GM12878 (cell line): Measurements from ENCODE around the gene DTD1. TPM values are rescaled to one million over a fixed set of nuclear protein-coding genes. Genes with fewer than 3 reads are reported as not detected.

Experiments
- ATAC-seq: fragments of 200-7000 bp; cut with Tn5 transposase; 3 replicates; pipeline ENCODE4 v1.9.1; 2020; ENCODE audit warnings: mild to moderate bottlenecking, moderate library complexity
- BruUV-seq: library from RNA; stranded (reverse); fragments of 400-500 nt; replicated peaks from 2 replicates; lab custom pipeline; 2021; lab: Mats Ljungman, UMichigan
- CTCF ChIA-PET: fragments of 300-600 bp; sonication (Branson Sonifier 250); formaldehyde crosslinking; extraction: SDS; loops from one replicate; lab custom pipeline; 2021; ENCODE audit warnings: inconsistent platforms; lab: Yijun Ruan, JAX
- POLR2A ChIA-PET: fragments of 350-600 bp; formaldehyde crosslinking; extraction: SDS; loops from one replicate; lab custom pipeline; 2021; ENCODE audit warnings: inconsistent platforms; lab: Charles Lee
- RAD21 ChIA-PET: fragments of 300-600 bp; sonication (Branson Sonifier 250); formaldehyde crosslinking; loops from one replicate; lab custom pipeline; 2023; ENCODE audit warnings: antibody characterized with exemption; ENCODE audit not compliant: unreplicated experiment; lab: Charles Lee
- SMC1A ChIA-PET: fragments of 300-600 bp; sonication (Branson Sonifier 250); formaldehyde crosslinking; loops from one replicate; lab custom pipeline; 2023; ENCODE audit not compliant: unreplicated experiment, uncharacterized antibody; lab: Charles Lee
- DNase-seq: peaks from one replicate; pipeline ENCODE4 v3.0.0-alpha.2; 2011; ENCODE audit warnings: low read depth, low spot score
- FAIRE-seq: peaks from 3 replicates; lab custom pipeline; 2011; peaks lifted over from hg19 to GRCh38; lab: Jason Lieb, UNC
- H2AFZ ChIP-seq: 2 replicates; pipeline ENCODE4 v1.6.0; 2011; ENCODE audit warnings: low read depth, low read length, control low read depth; ENCODE audit not compliant: control insufficient read depth
- H3K27ac ChIP-seq: 2 replicates; pipeline ENCODE4 v1.5.1; 2011; ENCODE audit warnings: control low read depth; ENCODE audit not compliant: control insufficient read depth, insufficient read depth
- H3K27me3 ChIP-seq, 2 experiments: replicated peaks in 1 of 2; 2 replicates each; pipeline versions ENCODE4 v1.6.0 to v1.6.1; 2011; ENCODE audit warnings: low read length in 1 of 2; ENCODE audit not compliant: control insufficient read depth in 2 of 2, insufficient read depth in 2 of 2
- H3K36me3 ChIP-seq, 2 experiments: 2 replicates each; pipeline ENCODE4 v1.5.1; 2011; ENCODE audit warnings: low read length in 1 of 2; ENCODE audit not compliant: control insufficient read depth in 2 of 2, insufficient read depth in 2 of 2
- H3K4me1 ChIP-seq: 2 replicates; pipeline ENCODE4 v1.6.1; 2011; ENCODE audit warnings: mild to moderate bottlenecking, low read length, moderate library complexity, mixed read lengths; ENCODE audit not compliant: control insufficient read depth, insufficient read depth
- H3K4me2 ChIP-seq: 2 replicates; pipeline ENCODE4 v1.6.0; 2011; ENCODE audit warnings: control low read depth; ENCODE audit not compliant: control insufficient read depth, insufficient read depth
- H3K4me3 ChIP-seq: fragments of 200-600 bp; sonication (generic); 2 replicates; pipeline ENCODE4 v1.5.1; 2016
- H3K79me2 ChIP-seq: 2 replicates; pipeline ENCODE4 v1.6.0; 2011; ENCODE audit warnings: low read length; ENCODE audit not compliant: control insufficient read depth, insufficient read depth
- H3K9ac ChIP-seq: 2 replicates; pipeline ENCODE4 v1.8.0; 2011; ENCODE audit warnings: low read length, control low read depth, mixed read lengths; ENCODE audit not compliant: control insufficient read depth, insufficient read depth
- H3K9me3 ChIP-seq: replicated peaks from 3 replicates; pipeline ENCODE4 v1.5.1; 2011; ENCODE audit warnings: mild to moderate bottlenecking, low read length; ENCODE audit not compliant: control insufficient read depth, insufficient read depth
- H4K20me1 ChIP-seq: 2 replicates; pipeline ENCODE4 v1.6.0; 2011; ENCODE audit not compliant: control insufficient read depth, insufficient read depth
- ELK1 ChIP-seq: IDR thresholded peaks from 2 replicates; pipeline ENCODE4 v1.6.1; 2012; ENCODE audit warnings: low read depth, low read length, improper control_type of control experiment
- EP300 ChIP-seq, 2 experiments: fragments of 150-350 bp in 1 of 2; IDR thresholded peaks; 2 replicates each; pipeline ENCODE4 v1.6.1; 2011 to 2012; ENCODE audit warnings: low read depth in 2 of 2, low read length in 2 of 2, borderline replicate concordance in 1 of 2, improper control_type of control experiment in 1 of 2, inconsistent platforms in 1 of 2; ENCODE audit not compliant: control insufficient read depth in 1 of 2
- NR2C1 ChIP-seq: fragments of 450-650 bp; IDR thresholded peaks from 2 replicates; pipeline ENCODE4 v1.6.1; 2017; ENCODE audit warnings: antibody characterized with exemption, mild to moderate bottlenecking, moderate library complexity
- RELA ChIP-seq: fragments of 450-650 bp; IDR thresholded peaks from 2 replicates; pipeline ENCODE4 v1.8.0; 2014; ENCODE audit warnings: borderline replicate concordance; ENCODE audit not compliant: partially characterized antibody
- RELB ChIP-seq: fragments of 450-650 bp; IDR thresholded peaks from 2 replicates; pipeline ENCODE4 v1.6.1; 2017; ENCODE audit warnings: low read depth, mild to moderate bottlenecking, moderate library complexity
- SMAD5 ChIP-seq: IDR thresholded peaks from 2 replicates; pipeline ENCODE4 v1.6.1; 2016; ENCODE audit warnings: antibody characterized with exemption, low read depth
- ZBTB40 ChIP-seq: fragments of 450-650 bp; IDR thresholded peaks from 2 replicates; pipeline ENCODE4 v1.6.1; 2016; ENCODE audit warnings: mild to moderate bottlenecking, moderate library complexity, borderline replicate concordance
- ZNF217 ChIP-seq: fragments of 450-650 bp; IDR thresholded peaks from 2 replicates; pipeline ENCODE4 v1.6.1; 2017; ENCODE audit warnings: antibody characterized with exemption, mild to moderate bottlenecking
- ZNF622 ChIP-seq: fragments of 450-650 bp; IDR thresholded peaks from 2 replicates; pipeline ENCODE4 v1.6.1; 2017; ENCODE audit warnings: mild to moderate bottlenecking, inconsistent platforms
- ZSCAN29 ChIP-seq: fragments of 450-650 bp; IDR thresholded peaks from 2 replicates; pipeline ENCODE4 v1.6.1; 2017; ENCODE audit warnings: mild to moderate bottlenecking, moderate library complexity
- WGBS: methylation state at CpG from one replicate; pipeline ENCODE4 v1.1.6; 2016; ENCODE audit warnings: low lambda C conversion rate; ENCODE audit not compliant: insufficient replicate concordance, insufficient coverage; ENCODE audit errors: missing lambda C conversion rate; 5-methylcytosine and 5-hydroxymethylcytosine counted together
- in situ Hi-C: fragments of 300-500 bp; cut with MboI; formaldehyde crosslinking; loops from 9 replicates; pipeline ENCODE4 v1.14.3; 2018; ENCODE audit warnings: mixed read lengths
- intact Hi-C: fragments of 100-400 bp; cut with micrococcal nuclease; formaldehyde crosslinking; loops from one replicate; pipeline ENCODE4 v1.14.2; 2022; ENCODE audit not compliant: unreplicated experiment
- polyA plus RNA-seq, 11 experiments: library from polyadenylated mRNA; depleted of rRNA in 4 of 11; unstranded in 6 of 11; stranded (reverse) in 5 of 11; fragments of >200 nt; fragmentation: Nextera tagmentation in 4 of 11; fragmentation: Illumina TruSeq in 1 of 11; extraction: Ambion mirVana in 4 of 11; extraction: Trizol in 1 of 11; gene quantifications; 1 replicate in 1 of 11; 2 replicates in 10 of 11; pipeline versions ENCODE4 v1.2.1 to v1.2.3, GENCODE V29; 2011 to 2016; ENCODE audit warnings: inconsistent platforms in 2 of 11, missing spikeins in 2 of 11, low read depth in 1 of 11
- total RNA-seq, 4 experiments: library from RNA; depleted of rRNA in 3 of 4; stranded (reverse); fragments of >200 nt in 3 of 4; fragmentation: Illumina TruSeq in 1 of 4; extraction: Trizol in 1 of 4; gene quantifications; 2 replicates each; pipeline versions ENCODE4 v1.2.1 to v1.2.3, GENCODE V29; 2013 to 2021

Gene DTD1
- total and polyA plus RNA-seq, 10 of the 15 experiments (the other 5 are each of a cell fraction or from before 2014, with no cell fraction given), result 24.3 to 99.8 (median 63.3) TPM

GRCh38 chr20:18712882-18713281, 125.0 kb downstream of the DTD1 start:
- Histone ChIP-seq H3K9ac (no peak overlapping the region), H3K27ac (no peak overlapping the region), H2AFZ (no peak overlapping the region), H3K4me3 (no peak overlapping the region), H3K9me3 (no peaks in the 10 kb centered on the region), H4K20me1 (no peaks in the 10 kb centered on the region), H3K4me1 (no peaks in the 10 kb centered on the region), H3K79me2 (no peaks in the 10 kb centered on the region), H3K27me3 (no peaks in the 10 kb centered on the region), H3K4me2 (no peak overlapping the region), H3K36me3 (no peaks in the 10 kb centered on the region; a peak in 1 of 4 replicates)
- in situ Hi-C loops (no loop called here), intact Hi-C loops (no loop called here)
- DNase-seq (no peak), ATAC-seq (no peak), FAIRE-seq (no peak)
- ChIA-PET POLR2A (interaction anchor here (0.5 kb wide), 1 partner anchor 1321 kb away, joined by 8 read pairs; no protein-coding TSS in a partner anchor), CTCF (interaction anchor here (1.5 kb wide), 1 partner anchor 81 kb away, joined by 3 read pairs; no protein-coding TSS in a partner anchor), SMC1A (no interaction called here), RAD21 (interaction anchor here (1.2 kb wide), 1 partner anchor 81 kb away, joined by 3 read pairs; no protein-coding TSS in a partner anchor)
- BruUV-seq, result no TSS peak
- TF ChIP-seq EP300 (IDR thresholded peaks at IDR 0.05; ENCODE audit: borderline replicate concordance in 1 of 2, control insufficient read depth in 1 of 2, low read depth in 2 of 2, low read length in 2 of 2), result no peak
- TF ChIP-seq ZNF217, result no peak
- no peak for TF ChIP-seq SMAD5
- TF ChIP-seq ZNF622, result no peak
- no peak for TF ChIP-seq RELB
- no peak for TF ChIP-seq ELK1
- TF ChIP-seq ZSCAN29, result no peak
- no peak for TF ChIP-seq RELA
- no peak for TF ChIP-seq ZBTB40
- TF ChIP-seq NR2C1, result no peak
- 96% methylated on average over 3 of the region's 3 CpGs for WGBS
